GM19240 (cell line): ENCODE results near the gene TRERF1.

Source experiments
- DNase-seq: peaks from one replicate; pipeline ENCODE4 v3.0.0; 2011; ENCODE audit warnings: low spot score; ENCODE audit not compliant: insufficient read length

Gene TRERF1

DNA sequence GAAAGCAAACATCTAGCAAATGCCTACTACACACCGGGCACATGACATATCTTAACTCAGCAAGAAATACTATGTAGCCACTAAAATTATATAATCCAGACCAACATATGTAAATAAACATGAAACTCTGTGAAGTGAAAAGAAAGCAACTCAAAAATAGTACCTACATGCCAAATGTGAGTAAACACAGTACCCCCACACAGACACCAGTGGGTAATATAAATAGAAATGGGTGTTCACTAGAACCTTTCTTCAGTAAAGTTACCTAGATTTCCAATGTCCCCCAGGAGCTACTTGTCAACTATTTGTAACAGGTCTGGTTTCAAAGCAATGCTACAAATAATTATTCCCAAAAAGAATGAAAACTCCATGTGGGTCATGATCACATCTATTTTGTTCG lies 25.5 kb downstream of the TRERF1 start:
- no peak for DNase-seq

DNA sequence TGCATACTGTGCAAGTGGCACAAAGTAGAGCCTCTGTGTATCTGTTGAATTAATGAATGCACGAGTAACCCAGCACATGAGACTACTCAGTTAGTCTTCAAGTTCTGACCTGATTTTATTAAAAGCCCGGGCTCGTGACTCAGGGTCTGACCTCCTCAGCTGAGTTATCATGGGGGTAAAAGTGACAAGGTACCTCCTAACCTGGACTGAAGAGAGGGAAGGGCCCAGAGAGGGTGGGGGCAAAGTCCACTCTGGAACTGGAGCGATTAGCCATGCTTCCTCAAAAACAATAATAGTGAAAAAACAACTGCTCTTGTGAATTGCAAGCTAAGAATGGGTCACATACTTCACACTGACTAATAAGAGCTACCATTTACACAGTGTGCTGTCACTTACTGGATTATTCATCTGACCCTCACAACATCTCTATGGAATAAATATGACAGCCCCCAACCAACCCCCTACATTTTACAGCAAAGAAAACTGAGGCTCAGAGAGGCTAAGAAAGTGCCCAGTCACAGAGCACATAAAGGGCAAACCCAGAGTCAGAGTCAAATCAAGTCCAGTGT lies 26.7 kb downstream of the TRERF1 start:
- no peak for DNase-seq

DNA sequence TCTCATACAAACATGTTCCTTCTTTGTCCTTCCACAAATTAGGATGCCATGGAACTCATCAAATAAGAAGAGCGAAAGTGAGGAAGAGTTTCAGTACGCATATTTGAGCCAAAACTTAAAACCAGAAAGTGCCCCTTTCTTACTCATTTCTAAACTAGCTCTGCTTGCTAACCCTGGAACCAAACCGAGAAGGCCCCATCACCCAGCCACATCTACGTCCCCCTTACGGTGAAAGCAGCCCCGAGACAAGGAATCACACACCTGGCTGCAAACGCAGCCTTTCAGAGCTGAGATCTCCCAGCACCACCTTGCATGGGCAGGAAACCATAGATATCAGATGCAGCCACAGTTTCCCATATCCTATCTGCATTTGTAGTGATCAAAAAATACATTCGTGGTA lies 28.5 kb downstream of the TRERF1 start:
- peak; percentile 26 for DNase-seq

DNA sequence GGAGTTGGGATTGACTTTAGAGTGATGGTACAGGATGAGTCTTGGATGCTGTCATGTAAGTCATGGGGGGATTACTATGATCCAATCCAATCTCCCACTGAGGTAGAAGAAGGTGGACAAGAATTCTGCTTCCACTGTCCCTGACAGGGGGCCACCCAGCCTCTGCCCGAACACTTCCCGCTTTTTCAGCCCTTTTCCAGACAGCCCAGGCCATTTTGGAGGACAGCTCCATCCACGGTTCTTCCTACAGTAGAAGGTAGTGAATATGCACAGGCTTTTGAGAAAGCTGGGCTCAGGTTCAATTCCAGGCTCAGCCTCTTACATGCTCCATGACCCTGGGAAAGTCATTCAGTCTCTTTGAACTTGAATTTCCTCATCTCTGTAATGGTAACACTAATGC lies 31.0 kb downstream of the TRERF1 start:
- no peak for DNase-seq

DNA sequence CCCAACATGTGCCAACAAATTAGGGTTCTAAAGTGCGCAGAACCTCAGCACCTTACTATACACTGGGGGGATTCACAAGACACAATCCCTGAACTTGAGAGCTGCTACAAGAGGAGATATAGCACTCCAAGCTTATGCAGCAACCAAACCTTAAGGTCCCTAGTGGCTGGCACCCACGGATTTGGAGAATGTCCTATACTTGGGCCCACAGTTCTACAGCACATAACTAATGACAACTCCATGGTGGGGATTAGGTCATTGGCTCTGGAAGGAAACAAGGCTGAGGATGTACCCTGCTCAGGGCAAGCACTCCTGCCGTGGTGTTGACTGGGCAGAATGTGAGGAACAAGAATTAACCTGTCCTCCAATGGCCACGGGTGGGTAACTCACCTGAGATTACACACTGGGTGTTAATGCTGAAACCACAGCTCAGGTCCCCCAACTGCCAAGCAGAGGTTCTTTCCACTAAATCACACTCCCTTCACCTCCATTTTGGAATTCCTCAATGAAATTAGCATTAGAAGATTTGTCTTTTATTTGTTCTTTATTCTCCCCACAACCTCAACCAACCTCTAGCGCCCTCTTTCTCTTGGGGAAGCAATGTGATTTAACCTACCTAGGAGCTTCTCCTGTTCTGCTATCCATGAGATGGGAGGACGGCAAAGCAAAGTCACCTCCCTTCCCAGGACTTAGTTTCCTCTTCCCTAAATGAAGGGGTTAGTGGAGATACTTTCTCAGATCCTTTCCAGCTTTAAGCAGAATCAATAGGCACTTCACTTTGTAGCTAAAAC lies 32.0 kb downstream of the TRERF1 start:
- DNase-seq = no peak

DNA sequence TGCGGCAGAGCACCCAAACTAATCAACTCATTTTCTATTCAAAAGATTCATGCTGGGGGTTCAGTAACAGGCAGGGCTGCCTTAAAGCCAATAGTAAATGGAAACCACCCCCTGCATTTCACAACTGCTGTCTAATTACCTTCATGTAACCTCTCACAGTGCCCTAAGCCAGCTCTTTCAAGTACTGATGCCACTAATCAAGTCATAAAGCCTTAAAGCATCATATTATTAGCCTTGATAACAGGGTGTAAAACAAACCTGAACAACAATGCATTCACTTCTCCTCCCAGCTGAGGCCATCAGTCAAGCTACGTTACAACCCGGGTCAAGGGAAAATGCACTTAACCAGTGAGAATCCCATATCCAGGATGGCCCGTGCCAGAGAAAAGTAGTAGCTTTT lies 33.0 kb downstream of the TRERF1 start:
- no peak for DNase-seq

DNA sequence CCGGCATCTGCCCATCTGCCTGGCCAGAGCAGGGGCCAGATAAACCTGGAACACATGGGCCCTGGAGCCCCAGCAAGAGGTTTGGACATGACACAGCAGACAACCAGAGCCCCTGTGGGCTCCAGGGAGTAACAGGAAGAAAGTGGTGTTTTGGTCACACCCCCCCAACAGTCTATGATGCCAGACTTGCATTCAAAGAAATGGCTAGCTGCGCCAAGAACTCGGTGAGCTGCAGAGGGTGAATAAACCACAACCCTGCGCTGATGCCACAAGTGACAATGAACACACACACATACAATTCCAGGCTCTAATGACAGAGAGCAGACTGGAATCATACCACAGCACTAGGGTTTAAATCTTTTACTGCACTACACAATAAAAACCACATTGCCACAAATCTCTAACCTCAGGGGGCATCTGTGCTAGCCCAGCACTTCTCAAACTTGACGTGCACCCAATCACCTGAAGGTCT lies 34.0 kb downstream of the TRERF1 start:
- DNase-seq = no peak

DNA sequence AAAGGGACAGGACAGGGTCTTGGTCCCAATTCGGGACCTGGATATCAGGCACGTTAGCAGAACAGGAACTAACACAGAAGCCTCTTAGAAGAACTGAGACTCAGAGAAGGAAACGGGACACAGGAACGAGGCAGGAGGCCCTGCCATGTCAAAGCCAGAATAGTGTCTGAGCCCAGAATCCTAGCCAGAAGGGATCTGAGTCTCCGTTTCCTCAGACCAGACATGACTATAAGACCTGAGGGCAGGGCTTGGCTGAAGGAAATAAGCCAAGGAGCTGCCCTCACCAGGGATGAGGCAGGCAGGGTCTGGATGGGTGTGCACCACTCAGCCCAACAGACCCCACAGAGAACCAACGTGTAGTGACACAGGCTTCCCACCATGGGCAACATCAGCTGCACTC lies 40.3 kb downstream of the TRERF1 start:
- no peak for DNase-seq

DNA sequence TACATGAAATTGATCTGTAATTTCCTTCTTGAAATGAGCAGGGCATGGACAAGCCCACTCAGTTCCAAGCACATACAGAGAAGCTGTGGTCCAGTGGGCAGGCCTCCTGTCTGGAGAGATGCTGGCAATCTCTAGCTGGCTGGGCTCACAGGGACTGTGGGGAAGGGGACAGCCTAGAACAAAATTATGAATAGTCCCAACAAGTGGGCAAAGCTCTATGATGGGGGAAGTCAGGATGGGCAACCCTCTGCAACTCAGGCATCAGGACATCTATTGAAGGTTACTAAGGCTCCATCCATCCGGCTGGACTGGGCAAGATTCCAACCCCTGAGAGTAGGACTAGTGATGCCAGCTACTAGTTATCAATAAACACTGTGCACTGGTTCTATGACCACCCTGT lies 40.9 kb downstream of the TRERF1 start:
- DNase-seq = no peak

DNA sequence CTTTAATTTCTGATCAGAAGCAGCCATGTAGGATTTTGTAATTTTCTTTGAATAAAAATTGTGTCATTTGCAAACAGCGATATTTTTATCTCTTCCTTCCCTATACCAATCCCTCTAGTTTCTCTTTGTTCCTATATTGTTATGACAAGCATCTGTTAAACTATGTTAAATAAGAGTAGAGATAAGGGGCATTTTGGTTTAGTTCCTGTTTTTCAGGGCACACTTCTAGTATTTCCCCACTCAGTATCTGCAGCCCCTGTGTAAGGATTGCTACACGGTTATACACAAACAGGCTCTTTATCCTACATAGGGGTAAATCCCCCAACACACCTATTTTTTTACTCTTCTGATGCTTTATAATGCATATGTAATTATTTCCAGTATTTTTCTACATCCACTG lies 42.1 kb downstream of the TRERF1 start:
- no peak for DNase-seq

DNA sequence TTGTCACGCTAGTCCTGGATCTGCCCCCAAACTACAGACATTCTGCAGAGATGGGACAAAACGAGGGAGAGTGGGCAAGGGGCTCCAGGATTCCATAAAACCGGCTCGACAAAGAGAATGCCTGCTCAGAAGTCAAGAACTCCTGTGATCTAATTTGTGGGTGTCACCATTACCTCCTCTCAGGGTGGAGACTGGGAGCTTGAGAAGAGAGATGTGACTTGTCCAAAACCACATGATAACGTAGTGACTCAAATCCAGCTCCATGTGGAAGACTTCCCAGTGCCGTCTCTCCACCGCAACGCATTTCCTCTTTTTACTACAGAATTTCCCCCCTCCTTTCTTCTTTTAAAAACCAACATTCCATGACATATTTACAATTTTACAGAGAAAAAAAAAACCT lies 44.3 kb downstream of the TRERF1 start:
- DNase-seq = no peak

DNA sequence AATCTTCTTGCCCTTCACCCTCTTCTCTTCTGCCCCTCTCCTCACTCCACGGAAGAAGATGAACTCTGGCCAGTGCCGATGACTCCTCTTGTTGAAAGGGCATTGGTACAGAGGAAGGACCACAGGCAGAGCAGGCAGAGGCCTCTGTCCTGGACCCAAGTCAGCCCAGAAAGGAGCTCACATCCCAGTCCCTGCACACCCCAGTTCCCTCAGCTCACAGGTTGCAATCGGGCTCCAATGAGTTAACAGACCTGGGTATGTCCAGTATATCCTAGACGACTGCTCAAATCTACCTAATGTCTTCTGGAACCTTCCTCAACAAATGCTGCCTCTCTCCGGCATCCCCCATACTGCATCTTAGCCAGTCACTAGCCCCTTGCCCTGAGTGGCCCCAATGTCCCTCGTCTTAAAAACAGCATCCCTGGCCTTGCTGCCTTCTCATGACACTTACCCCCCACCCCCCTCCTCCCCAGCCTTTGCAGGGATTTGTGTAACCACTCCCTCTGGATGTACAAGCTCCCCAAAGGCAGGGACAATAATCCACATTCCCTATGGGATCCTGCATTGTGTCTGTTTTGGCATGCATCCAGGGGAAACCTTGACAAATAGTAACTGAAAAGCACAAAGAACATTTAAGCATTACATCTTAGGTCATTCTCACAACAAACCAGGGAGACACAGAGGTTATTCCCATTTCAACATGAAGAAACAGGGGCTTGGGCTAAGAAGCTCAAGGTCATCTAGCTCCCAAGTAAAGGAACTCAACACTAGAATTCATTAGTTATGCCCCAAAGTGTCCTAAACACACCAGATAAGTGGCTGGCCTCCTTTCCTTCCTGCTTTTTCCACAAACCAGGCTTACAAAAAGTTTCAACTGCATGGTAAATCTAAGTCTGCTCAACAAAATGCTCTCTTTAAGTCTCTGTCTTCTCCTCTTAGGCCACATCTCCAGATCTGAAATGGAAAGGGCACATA lies 45.1 kb downstream of the TRERF1 start:
- no peak for DNase-seq

DNA sequence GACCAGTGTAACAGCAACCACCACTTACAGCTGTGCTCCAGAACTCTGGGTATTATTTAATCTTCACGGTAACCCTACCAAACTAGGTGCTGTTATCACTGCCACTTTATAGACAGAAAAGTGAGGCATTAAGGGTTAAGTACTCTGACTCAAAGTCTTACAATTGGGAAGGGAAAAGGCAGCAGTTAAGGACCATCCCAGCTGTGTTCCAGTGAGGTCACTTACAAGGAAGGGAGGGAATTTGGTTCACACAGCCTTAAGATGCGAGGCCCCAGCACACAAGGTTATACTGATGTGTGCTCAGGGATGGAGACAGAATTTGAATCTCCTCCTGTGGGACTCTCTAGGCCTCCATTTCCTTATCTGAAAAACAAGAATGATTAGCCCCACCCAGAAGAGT lies 46.7 kb downstream of the TRERF1 start:
- DNase-seq = no peak

DNA sequence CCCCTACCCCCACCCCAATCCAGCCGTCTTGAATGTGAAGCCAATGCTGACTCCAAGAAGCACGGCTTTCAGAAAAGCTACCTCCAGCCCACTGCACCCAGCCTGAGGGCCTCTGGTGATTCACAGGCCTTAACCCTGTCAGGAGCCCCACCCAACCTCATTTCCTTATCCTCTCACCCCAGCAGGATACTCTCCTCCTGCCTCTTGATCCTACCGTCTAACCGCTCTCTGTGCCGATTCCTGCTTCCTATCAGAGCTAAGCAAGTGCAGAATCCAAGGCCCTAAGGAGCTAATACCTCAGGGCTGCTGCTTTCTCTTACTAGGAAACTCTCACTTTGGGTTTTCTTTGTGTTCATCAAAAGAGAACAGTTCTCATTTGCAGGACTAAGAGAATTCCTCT lies 47.2 kb downstream of the TRERF1 start:
- no peak for DNase-seq

DNA sequence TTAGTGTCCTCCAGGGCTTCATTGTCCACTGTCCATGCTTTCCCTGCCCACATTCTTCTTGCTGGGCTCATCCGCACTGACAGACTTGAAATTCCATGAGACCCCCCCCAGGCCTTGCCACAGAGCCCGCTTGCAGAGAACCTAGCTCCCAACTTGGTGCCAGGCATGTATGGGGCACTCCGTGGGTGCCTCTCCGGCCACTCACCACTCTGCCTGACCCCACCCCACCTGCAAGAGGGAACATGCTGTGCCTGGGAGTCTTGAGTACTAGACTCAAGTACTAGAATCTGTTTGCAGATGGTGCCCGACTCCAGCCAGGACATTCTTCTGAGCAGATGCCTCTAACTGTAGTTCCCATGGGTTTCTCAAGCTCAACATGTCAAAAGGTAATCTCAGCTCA lies 47.9 kb downstream of the TRERF1 start:
- no peak for DNase-seq

DNA sequence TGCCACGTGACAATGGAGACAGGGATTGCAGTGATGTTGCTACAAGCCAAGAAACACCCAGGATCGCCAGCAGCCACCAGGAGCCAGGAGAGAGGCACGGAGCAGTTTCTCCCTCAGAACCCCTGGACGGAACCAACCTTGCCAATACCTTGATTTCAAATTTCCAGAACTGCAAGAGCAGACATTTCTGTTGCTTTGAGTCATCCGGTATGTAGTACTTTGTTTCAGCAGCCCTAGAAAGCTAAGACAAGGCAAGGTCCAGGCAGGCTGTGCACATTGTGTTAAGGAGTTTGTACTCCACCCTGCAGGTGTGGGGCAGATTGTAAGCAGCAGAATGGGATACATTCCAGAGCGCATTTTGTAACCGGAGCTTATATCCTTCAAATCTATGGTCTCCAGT lies 48.3 kb downstream of the TRERF1 start:
- DNase-seq = no peak

DNA sequence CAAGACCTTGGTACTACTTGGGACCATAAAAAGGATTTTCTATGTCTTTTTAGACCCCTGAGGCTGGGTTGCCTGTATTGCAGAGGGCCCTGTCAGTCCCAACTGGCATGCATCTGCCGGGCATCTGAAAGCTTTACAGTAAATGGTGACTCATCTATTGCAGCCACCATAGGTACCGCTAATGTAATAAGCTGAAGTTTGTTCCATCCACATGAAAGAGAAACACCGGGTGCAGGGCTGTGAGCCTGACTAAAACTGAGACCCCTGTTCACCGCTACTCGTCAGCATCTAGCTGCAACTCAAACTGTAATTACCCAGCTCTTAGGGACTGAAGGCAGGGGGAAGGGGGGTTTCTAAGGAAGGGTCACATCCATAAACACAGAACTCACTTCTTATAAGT lies 49.5 kb downstream of the TRERF1 start:
- DNase-seq = no peak

DNA sequence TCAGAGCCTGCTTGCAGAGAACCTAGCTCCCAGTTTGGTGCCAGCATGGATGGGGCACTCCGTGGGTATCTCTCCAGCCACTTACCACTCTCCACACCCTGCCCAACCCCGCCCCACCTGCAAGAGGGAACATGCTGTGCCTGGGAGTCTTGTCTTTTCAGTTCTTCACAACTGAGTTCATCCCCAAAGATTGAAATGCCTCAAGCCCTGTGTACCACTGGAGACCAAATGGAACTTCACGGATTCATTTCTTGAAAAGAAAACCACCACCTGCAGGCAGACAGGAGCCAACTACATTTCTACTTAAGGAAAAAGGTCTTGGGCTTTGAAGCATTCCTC lies 50.1 kb downstream of the TRERF1 start:
- no peak for DNase-seq

DNA sequence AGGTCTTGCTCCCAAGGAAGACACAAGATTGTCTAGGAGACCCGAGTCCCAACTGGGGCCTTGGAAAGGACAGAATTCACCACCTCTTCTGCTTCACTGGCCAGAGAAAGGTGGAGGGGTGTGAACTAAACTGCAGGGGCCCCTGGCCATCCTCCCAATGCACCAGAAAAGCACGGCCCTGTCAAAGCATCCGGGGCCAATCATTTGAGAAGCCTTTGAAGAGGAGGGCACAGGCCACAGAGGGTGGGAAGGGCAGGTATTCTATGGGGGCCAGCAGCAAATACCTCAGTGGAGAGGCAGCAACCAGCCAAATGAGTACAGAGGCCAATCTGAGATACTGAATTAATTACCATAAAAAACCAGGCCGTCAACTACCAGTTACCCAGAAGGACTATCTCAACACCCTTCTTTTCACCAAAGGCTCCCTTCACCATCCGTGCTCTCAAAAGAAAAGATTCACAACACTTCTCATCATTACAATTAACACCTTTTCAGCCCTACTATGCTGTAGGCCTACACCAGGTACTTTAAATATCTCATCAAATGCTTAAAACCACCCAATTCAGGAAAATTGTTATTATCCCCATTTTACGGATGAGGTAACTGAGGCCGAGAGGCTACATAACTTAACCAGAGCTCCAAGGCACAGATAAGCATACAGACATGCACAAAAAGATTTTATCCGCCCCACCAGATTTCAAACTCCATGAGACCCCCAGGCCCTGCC lies 50.7 kb downstream of the TRERF1 start:
- no peak for DNase-seq

DNA sequence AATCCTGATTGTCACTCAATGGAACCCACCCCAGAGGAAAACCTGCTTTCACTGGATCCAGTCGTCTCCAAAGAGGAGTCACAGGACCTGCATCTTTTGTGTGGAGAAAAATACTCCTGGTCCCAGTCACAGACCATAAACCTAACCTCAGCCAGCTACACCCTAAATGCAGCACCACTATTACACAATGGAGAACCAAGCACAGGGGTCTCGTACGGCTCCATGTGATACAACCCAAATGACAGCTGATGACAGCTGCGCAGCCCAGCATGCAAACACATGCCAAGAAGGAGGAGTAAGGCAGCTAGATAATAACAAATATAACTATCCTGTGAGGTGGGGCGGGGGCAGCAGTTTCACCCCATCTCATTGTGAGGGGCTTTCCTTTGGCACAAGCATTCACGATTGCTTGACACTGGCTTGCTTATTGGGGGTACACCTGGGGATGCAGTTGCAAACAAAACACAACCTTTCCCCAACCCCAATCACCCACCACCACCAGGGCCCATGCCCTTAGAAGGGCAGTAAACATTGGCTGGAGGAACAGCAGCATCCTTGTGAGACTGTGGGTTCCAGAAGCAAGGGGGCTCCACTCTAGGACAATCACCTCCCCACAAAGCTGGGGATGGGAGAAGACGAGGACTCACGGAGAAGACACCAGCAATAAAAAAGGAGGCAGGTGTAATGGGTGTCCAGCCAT lies 51.5 kb downstream of the TRERF1 start:
- DNase-seq = no peak

DNA sequence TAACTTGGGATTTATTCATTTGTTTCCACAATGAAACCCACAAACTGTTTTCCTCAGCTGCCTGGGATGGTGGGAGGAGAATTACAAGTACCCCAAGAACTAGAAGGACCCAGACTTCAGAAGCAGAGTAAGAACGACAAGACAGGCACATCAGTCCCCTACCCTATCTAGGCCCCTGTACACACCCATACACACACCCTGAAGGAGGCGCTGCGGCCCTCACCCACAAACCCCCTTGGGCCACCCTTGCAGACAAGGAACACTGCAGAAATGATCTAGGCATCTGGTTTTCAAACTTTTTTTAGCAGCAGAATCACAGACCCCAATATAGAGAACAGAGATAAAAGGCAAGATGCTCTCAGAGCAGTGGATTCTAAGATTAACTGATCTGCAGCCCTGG lies 55.0 kb downstream of the TRERF1 start:
- DNase-seq = no peak
